ENCODE data around the gene HNRNPAB. TPM values are rescaled to one million over a fixed set of nuclear protein-coding genes. Genes with fewer than 3 reads are reported as not detected.
"Not testable (repeated sequence)": the region's sequence is repeated elsewhere in the genome, so short reads cannot be mapped to it uniquely, and the experiment has no call there.

HNRNPAB gene
- total RNA-seq, 1 experiment from 2014 or later = 175 TPM

- in situ Hi-C loops (cut with HindIII; ENCODE audit: low pct_unique_long_range_greater_than_20kb, low sequenced_read_pairs) = no loop called here
- no peak for DNase-seq (ENCODE audit: low read depth)
These were observed 19.0 kb downstream of the HNRNPAB start for GRCh38 chr5:178223196-178223773.

GRCh38 chr5:178223828-178224335 is 19.5 kb downstream of the HNRNPAB start:
- in situ Hi-C loops (cut with HindIII; ENCODE audit: low pct_unique_long_range_greater_than_20kb, low sequenced_read_pairs) = no loop called here
- DNase-seq (ENCODE audit: low read depth) = no peak

- in situ Hi-C loops (cut with HindIII; ENCODE audit: low pct_unique_long_range_greater_than_20kb, low sequenced_read_pairs) = no loop called here
- DNase-seq (ENCODE audit: low read depth) = no peak
These were observed 20.1 kb downstream of the HNRNPAB start for GRCh38 chr5:178224403-178224802.

GRCh38 chr5:178225174-178225573 is 20.8 kb downstream of the HNRNPAB start:
- in situ Hi-C loops (cut with HindIII; ENCODE audit: low pct_unique_long_range_greater_than_20kb, low sequenced_read_pairs) = no loop called here
- no peak for DNase-seq (ENCODE audit: low read depth)

- DNase-seq (ENCODE audit: low read depth) = no peak
- in situ Hi-C loops (cut with HindIII; ENCODE audit: low pct_unique_long_range_greater_than_20kb, low sequenced_read_pairs) = no loop called here
These were observed 22.9 kb downstream of the HNRNPAB start for GRCh38 chr5:178227138-178227659.

- in situ Hi-C loops (cut with HindIII; ENCODE audit: low pct_unique_long_range_greater_than_20kb, low sequenced_read_pairs) = no loop called here
- no peak for DNase-seq (ENCODE audit: low read depth)
These were observed 23.6 kb downstream of the HNRNPAB start for GRCh38 chr5:178227929-178228328.

GRCh38 chr5:178228609-178229008 is 24.3 kb downstream of the HNRNPAB start:
- DNase-seq (ENCODE audit: low read depth) = no peak
- in situ Hi-C loops (cut with HindIII; ENCODE audit: low pct_unique_long_range_greater_than_20kb, low sequenced_read_pairs) = no loop called here

- in situ Hi-C loops (cut with HindIII; ENCODE audit: low pct_unique_long_range_greater_than_20kb, low sequenced_read_pairs); DNase-seq (ENCODE audit: low read depth): not testable (repeated sequence)
These were observed 24.8 kb downstream of the HNRNPAB start for GRCh38 chr5:178229111-178229510.

- in situ Hi-C loops (cut with HindIII; ENCODE audit: low pct_unique_long_range_greater_than_20kb, low sequenced_read_pairs) = no loop called here
- no peak for DNase-seq (ENCODE audit: low read depth)
These were observed 25.5 kb downstream of the HNRNPAB start for GRCh38 chr5:178229861-178230260.

GRCh38 chr5:178230879-178231538 is 26.7 kb downstream of the HNRNPAB start:
- in situ Hi-C loops (cut with HindIII; ENCODE audit: low pct_unique_long_range_greater_than_20kb, low sequenced_read_pairs) = no loop called here
- no peak for DNase-seq (ENCODE audit: low read depth)

GRCh38 chr5:178231539-178232123 is 27.3 kb downstream of the HNRNPAB start:
- in situ Hi-C loops (cut with HindIII; ENCODE audit: low pct_unique_long_range_greater_than_20kb, low sequenced_read_pairs) = no loop called here
- DNase-seq (ENCODE audit: low read depth) = no peak

GRCh38 chr5:178232124-178232919 is 28.0 kb downstream of the HNRNPAB start, which contains the start of gene PHYKPL:
Gene PHYKPL (minus strand): TSS chr5:178232802. CDS start chr5:178232550, 252 bp downstream.
- DNase-seq (ENCODE audit: low read depth) = peak; percentile 74
- in situ Hi-C loops (cut with HindIII; ENCODE audit: low pct_unique_long_range_greater_than_20kb, low sequenced_read_pairs) = no loop called here

GRCh38 chr5:178232920-178233429 is 28.6 kb downstream of the HNRNPAB start:
- no peak for DNase-seq (ENCODE audit: low read depth)
- in situ Hi-C loops (cut with HindIII; ENCODE audit: low pct_unique_long_range_greater_than_20kb, low sequenced_read_pairs) = no loop called here

GRCh38 chr5:178234121-178234749 is 29.9 kb downstream of the HNRNPAB start:
- no peak for DNase-seq (ENCODE audit: low read depth)
- in situ Hi-C loops (cut with HindIII; ENCODE audit: low pct_unique_long_range_greater_than_20kb, low sequenced_read_pairs) = no loop called here

- DNase-seq (ENCODE audit: low read depth) = peak; percentile 39
- in situ Hi-C loops (cut with HindIII; ENCODE audit: low pct_unique_long_range_greater_than_20kb, low sequenced_read_pairs) = no loop called here
These were observed 30.6 kb downstream of the HNRNPAB start for GRCh38 chr5:178234750-178235587.

- in situ Hi-C loops (cut with HindIII; ENCODE audit: low pct_unique_long_range_greater_than_20kb, low sequenced_read_pairs) = no loop called here
- DNase-seq (ENCODE audit: low read depth) = no peak
These were observed 31.2 kb downstream of the HNRNPAB start for GRCh38 chr5:178235588-178235974.

GRCh38 chr5:178236126-178236525 is 31.8 kb downstream of the HNRNPAB start:
- in situ Hi-C loops (cut with HindIII; ENCODE audit: low pct_unique_long_range_greater_than_20kb, low sequenced_read_pairs) = no loop called here
- no peak for DNase-seq (ENCODE audit: low read depth)

Measured in Caki2 (cell line).